ENCODE measurements around the gene STXBP6. TPM values are rescaled to one million over a fixed set of nuclear protein-coding genes. Genes with fewer than 3 reads are reported as not detected.

The STXBP6 gene
- total and polyA plus RNA-seq, 5 experiments from 2014 or later = 0.61 TPM; not detected in 4

DNA sequence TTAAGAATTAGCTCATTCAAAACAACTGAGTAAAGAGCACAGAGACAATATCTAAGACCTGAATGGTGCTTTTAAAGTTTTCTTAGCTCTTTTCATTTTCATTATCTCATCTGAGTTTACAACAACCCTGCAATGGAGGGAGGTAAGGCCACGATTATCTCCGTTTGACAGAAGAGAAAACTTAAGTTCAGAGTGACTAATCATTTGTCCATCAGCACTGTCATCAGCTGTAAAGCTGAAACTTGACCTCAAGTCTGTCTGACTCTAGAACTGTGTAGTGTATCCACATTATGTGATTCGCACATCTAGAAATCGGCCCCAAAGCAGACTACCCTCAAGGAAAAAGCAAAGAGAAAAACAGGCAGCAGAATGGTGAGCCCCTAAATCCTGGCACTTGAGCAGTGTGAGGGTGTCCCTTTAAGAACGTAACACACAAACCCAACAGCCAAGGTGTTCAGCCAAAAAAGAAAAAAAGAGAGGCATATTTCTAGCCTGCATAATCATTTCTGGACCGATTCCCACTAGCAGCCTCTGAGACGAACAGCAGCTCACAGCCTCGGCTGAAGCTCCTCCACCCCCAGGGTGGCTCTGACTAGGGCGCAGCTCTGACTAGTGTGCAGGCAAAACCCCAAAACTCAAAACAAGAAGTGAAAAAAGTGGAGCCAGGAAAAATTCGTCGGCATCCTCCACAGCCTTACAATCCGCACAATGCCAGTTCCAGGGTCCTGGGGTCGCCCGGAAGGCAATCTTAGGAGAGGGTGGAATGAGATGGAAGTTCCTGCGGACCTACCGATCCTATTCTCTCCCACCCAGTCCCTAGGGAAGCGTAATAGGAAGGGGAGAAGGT, 1.6 kb downstream of the STXBP6 start:
- Mint-ChIP-seq H3K36me3 (peaks cover 0 to 8% (median 0%) of the 10 kb centered on the region in 3 donors), H3K27me3 (peaks cover 37 to 74% (median 57%) of the 10 kb centered on the region in 5 donors), H3K27ac (no peak overlapping the region), H3K9me3 (peaks cover 0 to 3% (median 0%) of the 10 kb centered on the region in 9 donors), H3K4me3 (peak overlapping the region in 7 of 10 donors; percentile 45 to 72 (median 58)), H3K4me1 (peaks cover 4 to 16% (median 12%) of the 10 kb centered on the region in 4 donors)
- ATAC-seq (no peak), DNase-seq (no peak)
- POLR2A ChIA-PET = no interaction called here

DNA sequence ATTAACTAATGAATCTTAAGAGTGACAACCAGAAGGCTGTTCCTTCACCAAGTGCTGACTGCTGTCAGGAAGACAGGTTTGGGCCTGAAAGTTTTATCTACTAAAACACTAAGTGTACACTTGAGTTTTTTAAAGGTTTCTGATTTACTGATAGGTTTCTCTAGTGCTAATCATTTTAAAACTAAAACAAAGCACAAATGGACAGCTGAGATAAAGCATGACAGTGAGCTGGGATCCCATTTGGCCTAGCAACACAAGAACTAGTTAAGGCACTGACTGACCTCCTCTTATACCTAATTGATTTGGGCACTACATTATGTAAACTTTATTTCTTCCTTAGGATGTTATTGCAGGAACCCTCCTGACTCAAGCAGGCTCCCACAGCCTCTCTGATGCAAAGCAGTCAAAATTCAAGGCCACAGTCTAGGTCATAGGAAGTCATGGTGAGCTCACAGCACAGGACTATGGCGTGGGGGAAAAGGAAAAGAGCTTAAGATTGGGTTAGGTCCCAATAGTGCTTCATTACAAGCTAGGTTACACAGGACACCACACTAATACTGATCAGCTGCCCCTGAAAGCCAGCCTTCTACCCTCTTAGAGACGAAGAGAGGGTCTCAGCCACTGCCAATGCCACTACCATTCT, 3.5 kb downstream of the STXBP6 start:
- peaks cover 0 to 8% (median 0%) of the 10 kb centered on the region in 3 donors for H3K36me3 Mint-ChIP-seq
- POLR2A ChIA-PET = no interaction called here
- H3K27me3 Mint-ChIP-seq = peaks cover 34 to 64% (median 50%) of the 10 kb centered on the region in 5 donors
- ATAC-seq (no peak), DNase-seq (no peak)
- H3K4me3 Mint-ChIP-seq = no peak overlapping the region
- H3K27ac Mint-ChIP-seq = no peak overlapping the region
- peaks cover 4 to 16% (median 12%) of the 10 kb centered on the region in 4 donors for H3K4me1 Mint-ChIP-seq
- peaks cover 0 to 3% (median 0%) of the 10 kb centered on the region in 9 donors for H3K9me3 Mint-ChIP-seq

DNA sequence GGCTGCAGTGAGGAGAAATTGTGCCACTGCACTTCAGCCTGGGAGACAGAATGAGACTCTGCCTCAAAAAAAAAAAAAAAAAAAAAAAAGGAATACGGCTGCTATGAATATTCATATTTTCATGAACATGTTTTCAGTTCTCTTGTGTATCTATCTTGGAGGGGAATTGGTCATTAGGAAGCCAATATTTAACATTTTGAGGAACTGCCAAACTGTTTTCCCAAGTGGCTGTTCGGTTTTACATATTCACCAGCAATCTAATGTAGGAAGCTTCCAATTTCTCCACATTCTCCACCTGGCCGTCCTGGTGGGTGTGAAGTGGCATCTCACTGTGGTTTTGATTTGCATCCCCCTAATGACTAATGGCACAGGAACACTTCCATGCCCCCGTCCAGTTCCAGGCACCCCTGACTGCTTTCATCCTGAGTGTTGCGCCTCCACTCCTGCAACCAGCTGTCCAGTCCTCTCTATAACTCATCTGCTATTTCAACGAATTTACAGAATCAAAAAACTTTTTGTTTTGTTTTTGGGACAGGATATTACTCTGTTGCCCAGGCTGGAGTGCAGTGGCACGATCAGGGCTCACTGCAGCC, 5.7 kb downstream of the STXBP6 start:
- POLR2A ChIA-PET = no interaction called here
- no peak overlapping the region for H3K27ac Mint-ChIP-seq
- DNase-seq (no peak), ATAC-seq (no peak)
- H3K36me3 Mint-ChIP-seq = peaks cover 0 to 4% (median 0%) of the 10 kb centered on the region in 3 donors
- peaks cover 1 to 9% (median 6%) of the 10 kb centered on the region in 4 donors for H3K4me1 Mint-ChIP-seq
- H3K27me3 Mint-ChIP-seq = peaks cover 25 to 47% (median 39%) of the 10 kb centered on the region in 5 donors
- peaks cover 0 to 3% (median 0%) of the 10 kb centered on the region in 9 donors for H3K9me3 Mint-ChIP-seq
- no peak overlapping the region for H3K4me3 Mint-ChIP-seq

DNA sequence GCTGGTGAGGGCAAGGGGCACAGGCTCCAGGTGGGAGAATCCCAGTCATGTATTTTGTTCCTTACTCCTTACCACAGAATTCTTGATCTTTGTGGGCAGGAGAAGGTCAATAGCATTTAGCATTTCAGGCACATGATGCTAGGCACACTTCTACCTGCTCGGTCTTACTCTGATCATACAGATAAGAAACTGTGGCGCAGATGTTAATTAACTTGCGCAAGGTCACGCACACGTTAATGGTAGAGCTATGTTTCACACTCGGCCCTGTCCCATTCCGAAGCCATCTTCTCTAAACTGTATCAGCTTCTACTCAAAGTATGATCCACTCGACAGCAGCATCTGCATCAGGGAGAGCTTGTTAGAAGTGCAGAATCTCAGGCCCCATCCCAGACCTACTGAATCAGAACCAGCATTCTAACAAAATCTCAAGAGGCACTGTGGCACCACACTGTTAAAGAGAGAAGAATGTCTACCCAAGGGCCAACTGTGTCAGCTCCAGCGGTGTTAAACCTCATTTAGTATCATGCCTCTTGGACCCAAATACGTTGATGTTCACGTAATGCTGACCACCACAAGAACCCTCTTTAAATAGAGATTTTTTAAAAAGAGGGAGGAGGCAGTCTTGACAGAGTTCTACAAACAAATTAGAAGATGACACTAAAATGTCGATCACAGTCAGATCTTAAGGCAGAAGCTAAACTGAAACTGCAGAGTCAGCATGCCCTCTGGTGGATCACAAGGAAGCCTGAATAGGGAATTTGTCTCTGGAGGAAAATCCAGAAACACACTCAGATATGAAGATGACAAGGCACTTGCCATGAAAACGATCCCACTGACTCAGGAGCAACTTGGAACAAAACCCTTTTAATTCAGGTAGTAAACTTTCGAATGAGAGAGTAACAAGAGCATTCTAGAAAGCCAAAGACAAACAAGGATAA, 7.3 kb downstream of the STXBP6 start:
- peaks cover 13 to 31% (median 23%) of the 10 kb centered on the region in 5 donors for H3K27me3 Mint-ChIP-seq
- H3K36me3 Mint-ChIP-seq = no peaks in the 10 kb centered on the region
- no peak overlapping the region for H3K4me3 Mint-ChIP-seq
- H3K4me1 Mint-ChIP-seq = no peaks in the 10 kb centered on the region
- DNase-seq (no peak), ATAC-seq (no peak)
- POLR2A ChIA-PET = no interaction called here
- H3K9me3 Mint-ChIP-seq = peaks cover 0 to 11% (median 6%) of the 10 kb centered on the region in 9 donors
- no peak overlapping the region for H3K27ac Mint-ChIP-seq

DNA sequence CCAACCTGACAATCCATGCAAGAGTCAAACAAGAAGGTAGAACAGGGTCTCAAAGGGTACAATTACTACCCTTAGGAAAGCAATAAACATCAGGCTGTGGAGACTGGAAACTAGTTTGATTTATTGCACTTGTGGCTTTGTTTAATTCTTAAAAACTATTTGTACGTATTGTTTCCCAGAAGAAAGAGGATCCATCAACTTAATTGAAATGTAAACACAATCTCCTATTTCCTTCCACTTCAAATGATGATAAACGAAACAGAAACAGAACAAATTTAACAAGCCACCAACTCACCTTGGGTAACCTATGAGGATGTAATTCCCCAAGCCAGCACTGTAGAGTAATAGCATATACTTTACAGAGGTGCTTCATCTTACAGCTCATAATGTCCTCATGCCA, 8.0 kb downstream of the STXBP6 start:
- DNase-seq (no peak), ATAC-seq (no peak)
- Mint-ChIP-seq H3K27ac (no peak overlapping the region), H3K36me3 (no peaks in the 10 kb centered on the region), H3K4me1 (no peaks in the 10 kb centered on the region), H3K27me3 (peaks cover 7 to 24% (median 18%) of the 10 kb centered on the region in 5 donors), H3K4me3 (no peak overlapping the region), H3K9me3 (peaks cover 0 to 13% (median 6%) of the 10 kb centered on the region in 9 donors)
- POLR2A ChIA-PET = no interaction called here

DNA sequence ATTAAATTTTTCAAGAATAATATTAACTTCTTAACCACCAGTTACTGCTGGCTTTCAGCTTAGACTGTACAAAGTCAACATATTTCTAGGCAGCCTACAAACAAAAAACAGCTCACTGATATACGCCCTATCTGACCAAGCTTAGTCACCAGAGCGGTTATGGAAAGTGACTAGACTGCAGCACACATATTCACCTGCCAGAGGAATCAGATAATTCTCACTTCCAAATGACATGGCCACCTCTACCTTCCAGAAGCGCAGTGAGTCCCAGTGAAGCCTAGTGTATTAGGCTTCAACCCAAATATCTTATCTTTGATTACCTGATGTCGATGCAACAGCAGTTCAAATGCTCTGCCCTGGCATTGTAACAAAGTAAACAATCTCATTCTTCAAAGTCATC, 8.5 kb downstream of the STXBP6 start:
- H3K27me3 Mint-ChIP-seq = peaks cover 7 to 20% (median 17%) of the 10 kb centered on the region in 5 donors

DNA sequence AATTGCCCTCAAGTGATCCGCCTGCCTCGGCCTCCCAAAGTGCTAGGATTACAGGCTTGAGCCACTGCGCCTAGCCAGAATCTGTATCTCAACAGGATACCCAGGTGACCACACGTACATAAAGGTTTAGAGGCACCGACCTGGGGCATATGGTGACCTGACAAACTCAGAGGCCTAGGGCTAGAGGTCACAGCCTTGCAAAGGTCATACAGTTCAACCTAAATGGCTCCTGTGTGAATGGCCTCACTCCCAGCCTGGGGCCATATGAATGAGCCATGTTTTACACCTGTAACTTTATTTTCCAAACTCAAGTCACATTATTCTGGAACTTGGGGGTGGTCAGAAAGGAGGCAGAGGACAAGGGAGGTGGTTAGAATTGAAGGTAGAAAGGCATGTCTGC, 10.0 kb downstream of the STXBP6 start:
- H3K4me3 Mint-ChIP-seq = no peak overlapping the region
- peaks cover 4 to 11% (median 10%) of the 10 kb centered on the region in 5 donors for H3K27me3 Mint-ChIP-seq
- no peak overlapping the region for H3K27ac Mint-ChIP-seq
- H3K36me3 Mint-ChIP-seq = no peaks in the 10 kb centered on the region
- no peak for DNase-seq
- no peak for ATAC-seq
- POLR2A ChIA-PET = no interaction called here
- H3K4me1 Mint-ChIP-seq = no peaks in the 10 kb centered on the region
- H3K9me3 Mint-ChIP-seq = peaks cover 0 to 13% (median 6%) of the 10 kb centered on the region in 9 donors

More for the DNA sequence above, 8.5 kb downstream of the STXBP6 start:
- Mint-ChIP-seq H3K27ac (no peak overlapping the region), H3K4me1 (no peaks in the 10 kb centered on the region), H3K36me3 (no peaks in the 10 kb centered on the region), H3K4me3 (no peak overlapping the region), H3K9me3 (peaks cover 0 to 13% (median 6%) of the 10 kb centered on the region in 9 donors)
- POLR2A ChIA-PET = no interaction called here
- no peak for ATAC-seq
- DNase-seq = no peak

DNA sequence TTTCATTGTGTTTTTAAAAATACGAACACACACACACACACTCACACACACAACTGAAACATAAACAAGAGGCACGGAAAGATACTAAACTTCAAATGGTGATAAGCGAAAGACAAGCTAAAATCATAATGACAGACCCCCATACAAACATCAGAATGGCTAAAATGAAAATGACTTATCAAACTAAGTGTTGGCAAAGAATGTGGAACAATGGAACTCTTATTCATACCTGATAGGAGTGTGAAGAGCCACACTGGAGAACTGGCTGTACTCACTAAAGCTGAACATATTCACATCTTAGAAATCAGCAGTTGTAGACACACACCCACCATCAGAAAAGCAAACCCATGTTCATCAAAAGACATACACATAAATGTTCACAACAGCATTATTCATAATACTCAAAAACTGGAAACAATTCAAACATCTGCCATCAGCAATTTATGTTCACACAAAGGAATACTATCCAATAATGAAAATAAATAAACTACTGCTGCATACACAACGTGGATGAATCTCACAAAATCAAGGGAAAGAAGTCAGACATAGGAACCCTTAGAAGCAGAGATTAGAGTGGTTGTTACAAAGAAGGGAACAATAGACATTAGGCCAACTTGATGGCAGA, 11.8 kb downstream of the STXBP6 start:
- Mint-ChIP-seq H3K27me3 (peaks cover 1 to 6% (median 3%) of the 10 kb centered on the region in 5 donors), H3K4me3 (no peak overlapping the region), H3K27ac (no peak overlapping the region), H3K4me1 (no peaks in the 10 kb centered on the region), H3K9me3 (peaks cover 0 to 13% (median 6%) of the 10 kb centered on the region in 9 donors), H3K36me3 (no peaks in the 10 kb centered on the region)
- ATAC-seq (no peak), DNase-seq (no peak)
- POLR2A ChIA-PET = no interaction called here

DNA sequence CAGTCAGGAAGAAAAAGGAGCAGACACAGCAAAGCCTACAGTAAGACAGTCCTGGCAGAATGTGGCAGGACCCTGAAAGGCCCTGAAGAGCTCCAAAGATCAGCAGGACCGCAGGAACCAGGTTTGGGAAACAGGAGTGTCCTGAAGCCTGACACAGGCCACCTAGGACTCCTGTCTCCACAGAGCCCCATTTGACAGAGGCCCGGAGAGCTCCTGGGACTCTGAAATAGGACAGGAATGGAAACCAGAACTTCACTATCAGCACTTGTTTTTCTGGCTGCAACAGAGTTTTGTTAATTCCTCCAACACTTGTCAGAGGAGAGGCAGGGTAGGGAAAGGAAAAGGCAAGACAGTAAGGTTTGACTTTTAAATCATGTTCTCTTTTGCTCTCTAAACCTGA, 12.9 kb downstream of the STXBP6 start:
- POLR2A ChIA-PET = no interaction called here
- ATAC-seq = no peak
- Mint-ChIP-seq H3K4me3 (no peak overlapping the region), H3K27me3 (peaks cover 0 to 4% (median 3%) of the 10 kb centered on the region in 5 donors), H3K36me3 (no peaks in the 10 kb centered on the region), H3K4me1 (no peaks in the 10 kb centered on the region), H3K9me3 (peaks cover 0 to 13% (median 6%) of the 10 kb centered on the region in 9 donors), H3K27ac (no peak overlapping the region)
- no peak for DNase-seq

DNA sequence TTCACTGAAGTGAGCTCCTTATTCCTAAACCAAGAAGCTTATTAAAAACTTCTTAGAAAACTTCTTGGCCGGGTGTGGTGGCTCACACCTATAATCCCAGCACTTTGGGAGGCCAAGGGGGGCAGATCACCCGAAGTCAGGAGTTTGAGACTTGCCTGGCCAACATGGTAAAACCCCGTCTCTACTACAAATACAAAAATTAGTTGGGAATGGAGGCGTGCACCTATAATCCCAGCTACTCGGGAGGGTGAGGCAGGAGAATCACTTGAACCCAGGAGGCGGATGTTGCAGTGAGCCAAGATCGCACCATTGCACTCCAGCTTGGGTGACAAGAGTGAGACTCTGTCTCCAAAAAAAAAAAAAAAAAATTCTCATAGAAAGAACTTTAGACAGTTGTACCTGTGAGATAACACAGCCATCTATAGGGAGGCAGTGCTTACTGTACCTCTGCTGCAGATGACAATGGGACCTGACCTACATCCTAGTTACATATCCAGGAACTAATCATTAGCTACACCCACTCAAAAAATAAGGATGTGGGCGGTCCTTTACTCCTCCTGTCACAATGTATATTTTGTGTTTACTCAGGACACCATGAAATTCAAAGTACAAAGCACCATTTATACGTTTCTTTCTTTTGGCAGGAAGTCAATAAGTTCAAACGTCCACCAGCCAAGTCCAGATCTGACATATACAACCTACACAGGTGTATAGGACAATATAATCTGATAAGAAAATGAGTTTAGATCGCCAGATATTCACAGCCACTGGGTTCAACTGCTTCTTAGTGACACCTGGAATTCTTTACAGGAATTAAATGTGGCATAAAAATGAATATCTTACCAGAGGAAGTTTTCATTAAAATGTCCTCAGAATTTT, 14.9 kb downstream of the STXBP6 start:
- Mint-ChIP-seq H3K27ac (no peak overlapping the region), H3K27me3 (peaks cover 0 to 4% (median 0%) of the 10 kb centered on the region in 5 donors), H3K4me3 (no peak overlapping the region), H3K36me3 (no peaks in the 10 kb centered on the region), H3K9me3 (peaks cover 0 to 13% (median 6%) of the 10 kb centered on the region in 9 donors), H3K4me1 (no peaks in the 10 kb centered on the region)
- ATAC-seq (no peak), DNase-seq (no peak)
- POLR2A ChIA-PET = no interaction called here

DNA sequence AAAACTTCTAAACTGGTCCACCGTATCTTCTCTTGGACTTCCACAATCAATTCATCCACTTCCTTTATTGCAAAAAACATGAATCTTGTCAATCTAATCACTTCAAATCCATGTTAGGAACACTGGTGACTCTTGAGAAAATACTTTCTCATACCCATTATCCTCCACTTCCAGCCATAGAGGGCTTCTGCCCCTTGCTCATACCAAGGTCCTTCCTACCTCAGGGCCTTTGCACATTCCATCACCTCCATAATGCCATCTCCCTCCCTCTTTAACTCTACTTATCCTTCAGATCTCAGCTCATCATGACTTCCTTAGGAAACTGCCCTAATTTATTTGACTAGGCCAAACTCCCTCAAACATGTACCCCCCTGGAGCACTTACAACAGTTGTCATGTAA, 16.6 kb downstream of the STXBP6 start:
- Mint-ChIP-seq H3K4me1 (no peaks in the 10 kb centered on the region), H3K27ac (no peak overlapping the region), H3K27me3 (peaks cover 0 to 3% (median 0%) of the 10 kb centered on the region in 5 donors), H3K9me3 (peaks cover 0 to 10% (median 6%) of the 10 kb centered on the region in 9 donors), H3K36me3 (no peaks in the 10 kb centered on the region), H3K4me3 (no peak overlapping the region)
- POLR2A ChIA-PET = no interaction called here
- DNase-seq (no peak), ATAC-seq (no peak)

Data from naive thymus-derived CD8-positive, alpha-beta T cell (primary cell).